A549 (cell line): Measurements from ENCODE around the gene LDLRAD4.

Experiments
- BHLHE40 ChIP-seq: IDR thresholded peaks from 2 replicates; pipeline ENCODE4 v1.6.1; 2012; ENCODE audit warnings: low read depth, low read length, inconsistent platforms
- CBX2 ChIP-seq: fragments of 200-600 bp; sonication (generic); IDR thresholded peaks from 2 replicates; pipeline ENCODE4 v1.6.1; 2016; ENCODE audit warnings: low read depth, mild to moderate bottlenecking, borderline replicate concordance
- CTCF ChIP-seq: fragments of >200 bp; sonication (Bioruptor Twin); formaldehyde crosslinking; IDR thresholded peaks from 3 replicates; pipeline ENCODE4 v1.5.1; 2016
- HMGXB4 ChIP-seq: fragments of 250-450 bp; sonication (Bioruptor Pico); IDR thresholded peaks from 2 replicates; pipeline ENCODE4 v1.5.0; 2021; ENCODE audit warnings: mild to moderate bottlenecking, moderate library complexity, borderline replicate concordance
- NR3C1 ChIP-seq: fragments of >200 bp; sonication (Bioruptor Twin); formaldehyde crosslinking; IDR thresholded peaks from 3 replicates; pipeline ENCODE4 v1.6.1; 2017
- POLR2A ChIP-seq: IDR thresholded peaks from 2 replicates; pipeline ENCODE4 v1.6.1; 2012; ENCODE audit warnings: mild to moderate bottlenecking, low read length
- REST ChIP-seq: fragments of 200-600 bp; sonication (generic); IDR thresholded peaks from 2 replicates; pipeline ENCODE4 v1.6.1; 2016; ENCODE audit warnings: antibody characterized with exemption, mild to moderate bottlenecking, moderate library complexity

GRCh38 chr18:13527730-13528129 is 309.2 kb downstream of the LDLRAD4 start:
- no peak for TF ChIP-seq BHLHE40
- no peak for TF ChIP-seq POLR2A
- no peak for TF ChIP-seq CTCF
- TF ChIP-seq NR3C1: no peak
- TF ChIP-seq CBX2: no peak
- TF ChIP-seq REST: no peak
- TF ChIP-seq HMGXB4 (CRISPR knock-in tag): no peak
